ENCODE results near the gene KIAA1671. TPM values are rescaled to one million over a fixed set of nuclear protein-coding genes. Genes with fewer than 3 reads are reported as not detected.

The KIAA1671 gene
- total RNA-seq, 1 experiment from 2014 or later = 7.3 TPM

DNA sequence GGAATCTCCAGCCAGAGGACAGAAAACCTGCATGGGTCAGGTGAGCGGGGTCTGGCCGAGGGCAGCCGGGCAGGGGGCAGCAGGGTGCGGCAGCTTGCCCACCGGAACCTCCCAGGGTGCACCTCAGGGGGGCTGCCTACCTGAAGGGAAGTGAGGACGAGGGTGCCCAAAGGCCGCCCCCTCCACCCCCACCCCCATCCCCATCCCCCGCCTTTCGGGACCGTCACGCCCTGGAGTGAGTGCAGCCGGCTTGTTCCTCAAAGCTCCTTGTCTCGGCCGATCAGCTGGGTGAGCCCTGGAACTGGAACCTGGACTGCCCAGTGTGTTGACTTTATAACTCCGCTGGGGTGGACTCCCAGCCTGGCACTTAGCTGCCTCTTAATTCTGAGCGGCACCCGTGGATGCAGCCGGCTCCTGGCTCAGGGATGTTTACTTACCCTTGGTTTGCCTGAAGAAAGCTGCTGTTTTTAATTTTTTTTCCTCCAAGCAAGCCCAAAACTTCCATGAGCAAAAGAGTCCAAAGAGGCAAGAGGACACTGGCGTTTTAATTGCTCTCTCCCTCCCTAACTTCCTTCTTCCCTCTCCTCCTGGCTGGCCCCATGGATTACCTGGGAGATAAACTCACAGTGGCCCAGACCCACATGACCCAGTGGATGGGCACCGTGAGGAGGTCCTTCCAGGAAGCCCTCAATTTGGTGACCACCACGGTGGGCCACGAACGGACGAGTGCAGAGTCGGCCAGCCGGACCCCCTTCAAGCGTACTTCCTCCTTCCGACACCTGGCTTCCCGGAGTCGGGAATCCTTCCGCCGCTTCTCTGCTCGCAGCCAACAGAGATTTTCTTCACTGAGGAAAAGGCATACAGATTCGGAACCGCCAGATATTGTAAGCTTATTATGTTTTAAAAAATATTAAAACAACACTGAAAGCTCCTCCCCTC, 159.3 kb downstream of the KIAA1671 start:
- H3K36me3 ChIP-seq (replicated peaks; ENCODE audit: control insufficient read depth, insufficient read depth, low read length) = no peaks in the 10 kb centered on the region; the same call in 1 of the 2 replicates
- H3K27me3 ChIP-seq (ENCODE audit: control insufficient read depth, insufficient read depth, low read length) = no peaks in the 10 kb centered on the region
- no peak for DNase-seq
- H3K4me3 ChIP-seq (ENCODE audit: insufficient read depth, low read depth, low read length) = peak overlapping the region; percentile 66

GRCh38 chr22:25112538-25113253, 160.2 kb downstream of the KIAA1671 start:
- no peaks in the 10 kb centered on the region for H3K27me3 ChIP-seq (ENCODE audit: control insufficient read depth, insufficient read depth, low read length)
- DNase-seq = no peak
- H3K36me3 ChIP-seq (replicated peaks; ENCODE audit: control insufficient read depth, insufficient read depth, low read length) = no peaks in the 10 kb centered on the region; the same call in 1 of the 2 replicates
- no peak overlapping the region for H3K4me3 ChIP-seq (ENCODE audit: insufficient read depth, low read depth, low read length)

- H3K4me3 ChIP-seq (ENCODE audit: insufficient read depth, low read depth, low read length) = no peak overlapping the region
- no peaks in the 10 kb centered on the region for H3K27me3 ChIP-seq (ENCODE audit: control insufficient read depth, insufficient read depth, low read length)
Measured at GRCh38 chr22:25113316-25113721, 160.8 kb downstream of the KIAA1671 start.

GRCh38 chr22:25114369-25115362, 162.2 kb downstream of the KIAA1671 start:
- no peak for DNase-seq
- no peaks in the 10 kb centered on the region; the same call in 1 of the 2 replicates for H3K36me3 ChIP-seq (replicated peaks; ENCODE audit: control insufficient read depth, insufficient read depth, low read length)
- H3K27me3 ChIP-seq (ENCODE audit: control insufficient read depth, insufficient read depth, low read length) = no peaks in the 10 kb centered on the region
- no peak overlapping the region for H3K4me3 ChIP-seq (ENCODE audit: insufficient read depth, low read depth, low read length)

More at GRCh38 chr22:25113316-25113721, 160.8 kb downstream of the KIAA1671 start:
- no peaks in the 10 kb centered on the region; the same call in 1 of the 2 replicates for H3K36me3 ChIP-seq (replicated peaks; ENCODE audit: control insufficient read depth, insufficient read depth, low read length)
- no peak for DNase-seq

DNA sequence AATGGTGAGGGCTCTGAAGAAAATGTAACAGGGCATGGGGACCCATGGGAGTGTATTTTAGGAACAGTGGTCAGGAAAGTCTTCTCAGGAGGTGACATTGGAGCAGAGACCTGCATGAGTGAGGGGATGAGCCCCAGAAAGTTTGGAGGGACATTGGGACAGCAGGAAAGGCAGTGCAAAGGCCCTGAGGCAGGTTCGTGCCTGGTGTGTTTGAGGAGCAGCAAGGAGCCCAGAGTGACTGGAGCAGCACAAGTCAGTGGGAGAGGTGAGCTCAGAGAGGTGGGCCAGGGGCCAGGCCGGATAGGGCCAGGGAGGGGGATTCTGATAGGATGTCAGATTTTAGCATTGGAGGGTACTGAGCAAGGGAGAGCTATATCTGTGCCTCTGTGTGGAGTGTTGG, 167.1 kb downstream of the KIAA1671 start:
- no peak for DNase-seq
- Histone ChIP-seq H3K4me3 (ENCODE audit: insufficient read depth, low read depth, low read length) (no peak overlapping the region), H3K36me3 (replicated peaks; ENCODE audit: control insufficient read depth, insufficient read depth, low read length) (no peaks in the 10 kb centered on the region), H3K27me3 (ENCODE audit: control insufficient read depth, insufficient read depth, low read length) (no peaks in the 10 kb centered on the region)

DNA sequence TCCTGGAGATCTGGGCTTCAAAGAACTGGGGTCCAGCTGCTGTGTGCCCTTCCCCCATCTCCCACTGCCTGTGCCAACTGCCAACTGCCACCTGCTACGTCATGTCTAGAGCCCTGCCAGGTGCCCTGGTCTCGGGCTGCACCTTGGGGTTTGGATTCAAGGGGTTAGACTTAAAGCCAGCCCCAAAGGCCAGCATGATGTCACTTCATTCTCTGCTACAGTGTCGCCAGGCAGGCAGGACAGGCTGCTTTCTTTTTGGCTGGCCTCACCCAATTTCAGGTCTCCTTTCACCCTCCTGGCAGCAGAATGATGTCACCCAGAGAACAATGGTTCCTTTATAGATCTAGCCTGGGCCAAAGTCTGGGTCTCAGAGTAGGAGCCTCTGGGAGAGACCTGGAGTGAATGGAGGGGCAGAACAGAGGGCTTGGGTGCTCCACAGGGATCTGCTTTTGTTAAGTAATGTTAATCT, 167.6 kb downstream of the KIAA1671 start:
- no peak overlapping the region for H3K4me3 ChIP-seq (ENCODE audit: insufficient read depth, low read depth, low read length)
- DNase-seq = peak; percentile 66
- H3K36me3 ChIP-seq (replicated peaks; ENCODE audit: control insufficient read depth, insufficient read depth, low read length) = no peaks in the 10 kb centered on the region
- no peaks in the 10 kb centered on the region for H3K27me3 ChIP-seq (ENCODE audit: control insufficient read depth, insufficient read depth, low read length)

- H3K36me3 ChIP-seq (replicated peaks; ENCODE audit: control insufficient read depth, insufficient read depth, low read length) = no peaks in the 10 kb centered on the region
- H3K27me3 ChIP-seq (ENCODE audit: control insufficient read depth, insufficient read depth, low read length) = no peaks in the 10 kb centered on the region
- H3K4me3 ChIP-seq (ENCODE audit: insufficient read depth, low read depth, low read length) = no peak overlapping the region
- no peak for DNase-seq
Measured at GRCh38 chr22:25120761-25121212, 168.3 kb downstream of the KIAA1671 start.

DNA sequence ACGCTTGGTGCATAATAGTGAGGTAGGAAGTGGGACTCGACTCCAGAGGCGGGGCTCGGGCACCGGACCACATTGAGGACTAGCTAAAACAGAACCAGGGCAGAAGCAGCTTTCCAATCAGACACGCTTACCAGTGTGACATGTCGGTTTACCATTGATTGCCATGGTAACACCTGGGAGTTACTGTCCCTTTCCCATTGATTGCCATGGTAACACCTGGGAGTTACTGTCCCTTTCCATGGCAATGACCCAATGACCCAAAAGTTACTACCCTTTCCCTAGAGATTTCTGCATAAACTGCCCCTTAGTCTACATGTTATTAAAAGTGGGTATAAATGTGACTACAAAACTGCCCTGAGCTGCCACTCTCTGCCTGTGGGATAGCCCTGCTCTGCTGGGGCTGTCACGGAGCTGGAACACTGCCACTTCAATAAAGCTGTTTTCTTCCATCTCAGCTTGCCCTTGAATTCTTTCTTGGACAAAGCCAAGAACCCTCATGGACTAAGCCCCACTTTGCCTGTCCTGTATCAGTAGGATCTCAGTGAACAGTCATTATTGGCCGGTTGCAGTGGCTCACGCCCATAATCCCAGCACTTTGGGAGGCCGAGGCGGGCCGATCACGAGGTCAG, 169.7 kb downstream of the KIAA1671 start:
- no peak overlapping the region for H3K4me3 ChIP-seq (ENCODE audit: insufficient read depth, low read depth, low read length)
- H3K36me3 ChIP-seq (replicated peaks; ENCODE audit: control insufficient read depth, insufficient read depth, low read length) = no peaks in the 10 kb centered on the region

DNA sequence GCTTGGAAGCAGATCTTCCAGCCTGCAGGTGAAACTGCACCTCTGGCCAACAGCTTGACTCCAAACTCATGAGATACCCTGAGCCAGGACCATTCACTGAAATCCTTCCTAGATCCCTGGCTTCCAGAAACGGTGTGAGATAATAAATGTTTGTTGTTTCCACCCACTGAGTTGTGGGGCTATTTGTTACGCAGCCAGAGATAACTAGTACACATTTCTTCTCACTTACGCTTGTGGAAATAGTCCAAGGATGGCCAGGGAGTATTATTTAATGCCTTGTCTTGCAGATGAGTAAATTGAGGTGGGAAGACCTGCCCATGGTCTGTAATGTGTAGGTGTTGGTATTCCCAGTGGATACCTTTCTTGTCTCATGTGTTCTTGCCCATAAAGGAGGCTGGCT, 171.2 kb downstream of the KIAA1671 start:
- Histone ChIP-seq H3K27me3 (ENCODE audit: control insufficient read depth, insufficient read depth, low read length) (no peaks in the 10 kb centered on the region), H3K4me3 (ENCODE audit: insufficient read depth, low read depth, low read length) (no peak overlapping the region), H3K36me3 (replicated peaks; ENCODE audit: control insufficient read depth, insufficient read depth, low read length) (no peaks in the 10 kb centered on the region)
- no peak for DNase-seq

More for the DNA sequence above, 169.7 kb downstream of the KIAA1671 start:
- DNase-seq = no peak
- H3K27me3 ChIP-seq (ENCODE audit: control insufficient read depth, insufficient read depth, low read length) = no peaks in the 10 kb centered on the region

GRCh38 chr22:25125693-25126357, 173.3 kb downstream of the KIAA1671 start:
- DNase-seq = no peak
- H3K27me3 ChIP-seq (ENCODE audit: control insufficient read depth, insufficient read depth, low read length) = no peaks in the 10 kb centered on the region
- no peaks in the 10 kb centered on the region for H3K36me3 ChIP-seq (replicated peaks; ENCODE audit: control insufficient read depth, insufficient read depth, low read length)
- no peak overlapping the region for H3K4me3 ChIP-seq (ENCODE audit: insufficient read depth, low read depth, low read length)

GRCh38 chr22:25126510-25126909, 174.0 kb downstream of the KIAA1671 start:
- no peak overlapping the region for H3K4me3 ChIP-seq (ENCODE audit: insufficient read depth, low read depth, low read length)
- H3K27me3 ChIP-seq (ENCODE audit: control insufficient read depth, insufficient read depth, low read length) = no peaks in the 10 kb centered on the region
- no peak for DNase-seq
- H3K36me3 ChIP-seq (replicated peaks; ENCODE audit: control insufficient read depth, insufficient read depth, low read length) = no peaks in the 10 kb centered on the region

DNA sequence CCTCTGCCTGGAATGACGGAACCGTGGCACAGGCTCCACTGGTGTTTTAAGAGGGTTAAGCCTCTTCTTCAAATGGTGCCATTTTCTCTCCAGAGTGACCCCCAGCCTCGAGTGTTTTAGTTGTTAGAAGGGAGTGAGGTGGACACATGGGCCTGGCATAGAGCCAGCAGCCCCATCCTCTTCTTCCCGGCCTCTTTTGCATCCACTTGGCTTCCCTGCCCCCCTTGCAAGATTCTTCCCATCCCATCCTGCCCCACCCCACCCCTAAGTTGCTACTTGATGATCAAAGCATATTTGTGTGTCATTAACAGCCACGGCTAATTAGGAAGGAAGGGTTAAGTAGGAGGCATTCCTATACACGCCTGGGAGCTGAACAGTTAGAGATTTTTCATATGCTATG, 174.8 kb downstream of the KIAA1671 start:
- H3K36me3 ChIP-seq (replicated peaks; ENCODE audit: control insufficient read depth, insufficient read depth, low read length) = no peaks in the 10 kb centered on the region
- no peak for DNase-seq
- H3K27me3 ChIP-seq (ENCODE audit: control insufficient read depth, insufficient read depth, low read length) = no peaks in the 10 kb centered on the region
- H3K4me3 ChIP-seq (ENCODE audit: insufficient read depth, low read depth, low read length) = no peak overlapping the region

DNA sequence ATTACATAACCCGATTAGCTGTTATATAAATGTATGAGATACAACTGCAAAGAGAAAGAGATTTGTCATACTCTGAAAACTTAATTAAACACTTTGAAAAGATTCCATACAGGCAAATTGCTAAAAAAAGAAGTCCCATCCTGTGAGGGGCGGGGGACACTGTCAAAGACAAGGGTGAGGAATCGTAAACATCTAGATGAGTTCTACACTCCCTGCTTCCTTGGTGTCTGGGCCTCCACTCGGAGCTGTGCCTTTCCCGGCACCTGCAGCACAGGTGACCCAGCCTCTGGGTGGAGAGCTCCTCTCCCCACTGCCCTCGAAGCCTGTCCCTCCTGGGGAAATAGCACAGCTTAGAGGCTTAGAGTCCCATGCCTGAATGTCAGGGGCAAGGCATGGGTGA, 177.9 kb downstream of the KIAA1671 start:
- Histone ChIP-seq H3K36me3 (replicated peaks; ENCODE audit: control insufficient read depth, insufficient read depth, low read length) (no peaks in the 10 kb centered on the region), H3K4me3 (ENCODE audit: insufficient read depth, low read depth, low read length) (no peak overlapping the region), H3K27me3 (ENCODE audit: control insufficient read depth, insufficient read depth, low read length) (no peaks in the 10 kb centered on the region)
- DNase-seq = no peak
